Cardiac fibroblast (primary cell): ENCODE results near the gene LRRC7.

Experiments used
- DNase-seq, 2 donors: peaks; one replicate each; pipeline versions ENCODE4 v3.0.0 to v3.0.0-alpha.2; 2010; ENCODE audit warnings: low read depth in 2 of 2
- H3K4me3 ChIP-seq, 2 donors: replicated peaks in 1 of 2; 1 replicate in 1 of 2; 2 replicates in 1 of 2; pipeline ENCODE4 v1.5.1; 2011; ENCODE audit warnings: low read depth in 2 of 2, low read length in 2 of 2, mild to moderate bottlenecking in 2 of 2, moderate library complexity in 1 of 2
- CTCF ChIP-seq: IDR thresholded peaks from one replicate; pipeline ENCODE4 v1.5.1; 2011; ENCODE audit warnings: low read depth, mild to moderate bottlenecking, low read length, inconsistent platforms

Gene LRRC7

DNA sequence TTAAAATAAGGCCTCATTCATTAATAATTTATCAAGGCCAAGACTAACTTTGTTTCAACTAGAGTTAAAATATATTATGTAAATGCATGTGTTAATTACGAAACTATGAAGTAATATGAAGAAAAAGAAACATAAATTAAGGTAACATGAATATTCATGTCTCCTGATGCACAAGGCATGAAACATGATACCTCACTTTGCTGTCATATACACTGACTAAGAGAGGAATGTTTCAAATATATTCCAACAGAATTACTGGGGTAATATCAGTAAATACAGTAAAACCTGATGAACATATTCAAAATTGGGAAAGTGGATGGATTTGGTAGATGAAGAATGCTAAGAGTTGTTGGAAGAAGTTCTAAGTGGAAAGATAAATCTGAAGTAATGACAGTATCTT, 274.6 kb downstream of the LRRC7 start:
- TF ChIP-seq CTCF = no peak
- no peak overlapping the region for H3K4me3 ChIP-seq
- DNase-seq = no peak

- TF ChIP-seq CTCF = no peak
- DNase-seq = no peak
- no peak overlapping the region for H3K4me3 ChIP-seq
Observed at GRCh38 chr1:69845655-69846054, 277.9 kb downstream of the LRRC7 start.

DNA sequence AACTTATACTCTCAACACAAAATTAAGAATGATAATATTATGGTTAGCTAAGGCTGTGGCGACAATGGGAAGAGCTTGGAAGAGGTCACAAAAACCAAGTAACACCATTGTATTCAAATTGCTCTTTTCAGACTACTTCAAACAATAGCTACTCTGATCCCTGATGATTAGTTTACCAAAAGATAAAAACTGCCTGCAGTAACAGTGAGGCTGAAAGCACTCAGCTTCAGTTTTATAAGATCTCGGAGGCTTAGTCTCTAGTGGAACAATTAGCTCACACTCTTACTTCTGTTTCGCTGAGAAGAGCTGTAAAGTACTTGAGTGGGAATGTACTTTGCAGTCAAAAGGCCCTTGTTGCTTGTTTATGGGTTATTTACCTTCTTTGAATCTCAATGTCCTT, 278.5 kb downstream of the LRRC7 start:
- no peak for DNase-seq
- no peak for TF ChIP-seq CTCF
- H3K4me3 ChIP-seq = no peak overlapping the region

GRCh38 chr1:69847670-69848069, 279.9 kb downstream of the LRRC7 start:
- DNase-seq = no peak
- TF ChIP-seq CTCF = no peak
- no peak overlapping the region for H3K4me3 ChIP-seq

GRCh38 chr1:69852151-69852550, 284.4 kb downstream of the LRRC7 start:
- DNase-seq = no peak
- no peak overlapping the region for H3K4me3 ChIP-seq
- TF ChIP-seq CTCF = no peak

- no peak overlapping the region for H3K4me3 ChIP-seq
- DNase-seq = no peak
- no peak for TF ChIP-seq CTCF
Observed at GRCh38 chr1:69852706-69853105, 285.0 kb downstream of the LRRC7 start.

DNA sequence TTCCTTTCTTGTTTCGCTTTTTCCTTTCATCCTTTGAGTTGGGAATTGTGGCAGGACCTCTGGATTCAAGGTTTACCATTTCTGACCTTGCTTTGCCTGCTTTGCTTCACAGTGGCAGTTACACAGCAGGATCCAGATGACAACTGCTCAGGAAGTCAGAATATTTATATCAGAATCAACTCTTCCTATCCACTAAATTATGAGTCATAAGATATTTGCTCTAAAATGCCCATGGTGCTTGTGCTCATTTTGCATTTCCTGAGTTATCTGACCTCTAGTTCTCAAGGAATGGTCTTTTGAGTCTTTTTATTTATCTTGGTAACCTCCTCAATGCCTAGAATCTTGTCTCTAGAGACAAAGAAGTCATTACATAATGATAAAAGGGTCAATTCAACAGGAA, 290.8 kb downstream of the LRRC7 start:
- DNase-seq = peak; percentile 2 to 11
- no peak overlapping the region for H3K4me3 ChIP-seq
- no peak for TF ChIP-seq CTCF
